ENCODE measurements around the gene PTPRT. TPM values are rescaled to one million over a fixed set of nuclear protein-coding genes. Genes with fewer than 3 reads are reported as not detected.

The PTPRT gene
- total and polyA plus RNA-seq, 2 experiments from 2014 or later: not detected

GRCh38 chr20:42576167-42576566, 613.5 kb downstream of the PTPRT start:
- no peaks in the 10 kb centered on the region for H3K79me2 ChIP-seq (replicated peaks; ENCODE audit: insufficient read depth)
- peaks cover 5% of the 10 kb centered on the region for H3K27me3 Mint-ChIP-seq (ENCODE audit: insufficient read depth, low read depth, poor library complexity)
- H3K36me3 ChIP-seq (ENCODE audit: insufficient read depth): no peaks in the 10 kb centered on the region
- H3K27ac Mint-ChIP-seq: no peak overlapping the region
- no peak overlapping the region for H3K4me2 ChIP-seq
- no peaks in the 10 kb centered on the region for H3K4me1 ChIP-seq (ENCODE audit: insufficient read depth)
- no peak for ATAC-seq
- no peak overlapping the region for H3K27ac ChIP-seq (ENCODE audit: low read depth)
- H3K9me3 Mint-ChIP-seq: peaks cover 32% of the 10 kb centered on the region
- H3K4me3 ChIP-seq: no peak overlapping the region
- H3K4me3 Mint-ChIP-seq: no peak overlapping the region
- H3K27me3 ChIP-seq (ENCODE audit: insufficient read depth): no peaks in the 10 kb centered on the region
- no peak for TF ChIP-seq CREB1 (CRISPR knock-in tag; IDR thresholded peaks at IDR 0.05; ENCODE audit: low read depth)
- TF ChIP-seq ZNF462 (CRISPR knock-in tag; IDR thresholded peaks at IDR 0.05): no peak
- TF ChIP-seq NANOG (IDR thresholded peaks at IDR 0.05; ENCODE audit: borderline replicate concordance): no peak
- TF ChIP-seq CTCF (conservative IDR thresholded peaks at IDR 0.05; ENCODE audit: low read depth in 2 of 2): no peak
- no peak for TF ChIP-seq STAT1 (IDR thresholded peaks at IDR 0.05; ENCODE audit: unreplicated experiment)
- no peak for TF ChIP-seq ETS1 (IDR thresholded peaks at IDR 0.05)
- TF ChIP-seq REST (IDR thresholded peaks at IDR 0.05; ENCODE audit: unreplicated experiment): no peak
- TF ChIP-seq EZH2 (IDR thresholded peaks at IDR 0.05; ENCODE audit: low read depth, unreplicated experiment): no peak
- TF ChIP-seq ZNF114 (CRISPR knock-in tag; IDR thresholded peaks at IDR 0.05): no peak
- TF ChIP-seq ZNF331 (CRISPR knock-in tag; IDR thresholded peaks at IDR 0.05; ENCODE audit: low read depth): no peak
- no peak for TF ChIP-seq JUNB (IDR thresholded peaks at IDR 0.05; ENCODE audit: unreplicated experiment)
- no peak for TF ChIP-seq EZH2phosphoT487 (IDR thresholded peaks at IDR 0.05; ENCODE audit: unreplicated experiment)
- no peak for TF ChIP-seq POLR2AphosphoS5 (IDR thresholded peaks at IDR 0.05; ENCODE audit: low read depth)
- H3F3A ChIP-seq (replicated peaks; ENCODE audit: low read depth): no peaks in the 10 kb centered on the region
- DNase-seq (ENCODE audit: low spot score): no peak
- H4K20me1 ChIP-seq (replicated peaks; ENCODE audit: insufficient read depth): no peaks in the 10 kb centered on the region
- peaks cover 21% of the 10 kb centered on the region for H3K36me3 Mint-ChIP-seq (ENCODE audit: low read depth)
- H2AFZ ChIP-seq: no peak overlapping the region
- H3K9me2 ChIP-seq (ENCODE audit: insufficient read depth): no peaks in the 10 kb centered on the region
- H3K4me1 Mint-ChIP-seq: no peaks in the 10 kb centered on the region
